B cell (primary cell): ENCODE data around the gene EEF1AKMT2. TPM values are rescaled to one million over a fixed set of nuclear protein-coding genes. Genes with fewer than 3 reads are reported as not detected.

ENCODE experiments used
- ATAC-seq: fragments of 200-7000 bp; cut with Tn5 transposase; one replicate; pipeline ENCODE4 v1.10.0; 2021; ENCODE audit warnings: low read depth, mild to moderate bottlenecking, moderate number of reproducible peaks, moderate library complexity
- CTCF ChIA-PET: fragments of 350-600 bp; sonication (Branson Sonifier 250); formaldehyde crosslinking; loops from one replicate; lab custom pipeline; 2021; ENCODE audit warnings: antibody characterized with exemption, inconsistent platforms; lab: Charles Lee
- POLR2A ChIA-PET: fragments of 350-600 bp; sonication (Branson Sonifier 250); formaldehyde crosslinking; loops from one replicate; lab custom pipeline; 2021; ENCODE audit warnings: antibody characterized with exemption; lab: Charles Lee
- DNase-seq: peaks from one replicate; pipeline ENCODE4 v3.0.0; 2013
- H2AFZ ChIP-seq: 2 replicates; pipeline ENCODE4 v1.6.1; 2012; ENCODE audit warnings: mild to moderate bottlenecking, low read depth, low read length; ENCODE audit not compliant: insufficient read depth, poor library complexity, severe bottlenecking
- H3K27ac ChIP-seq, 2 donors: 1 replicate in 1 of 2; 2 replicates in 1 of 2; pipeline ENCODE4 v1.5.1; 2012 to 2013; ENCODE audit warnings: low read length in 2 of 2, mild to moderate bottlenecking in 2 of 2, moderate library complexity in 1 of 2
- H3K27me3 ChIP-seq, 4 experiments: fragments of 200-600 bp in 1 of 4; sonication (generic) in 1 of 4; replicated peaks in 1 of 4; 1 replicate in 2 of 4; 2 replicates in 2 of 4; pipeline versions ENCODE4 v1.6.1 to v1.7.0; 2013 to 2016; ENCODE audit warnings: low read length in 3 of 4, mild to moderate bottlenecking in 2 of 4, mixed read lengths in 1 of 4, moderate library complexity in 1 of 4; ENCODE audit not compliant: insufficient read depth in 4 of 4, control insufficient read depth in 3 of 4; ENCODE audit errors: control extremely low read depth in 1 of 4
- H3K36me3 ChIP-seq, 2 experiments: replicated peaks in 1 of 2; 1 replicate in 1 of 2; 2 replicates in 1 of 2; pipeline versions ENCODE4 v1.6.1 to v1.7.1; 2013; ENCODE audit warnings: low read length in 1 of 2; ENCODE audit not compliant: insufficient read depth in 2 of 2, control insufficient read depth in 1 of 2; ENCODE audit errors: control extremely low read depth in 1 of 2, extremely low read depth in 1 of 2
- H3K4me1 ChIP-seq, 2 donors: fragments of 200-600 bp in 1 of 2; sonication (generic) in 1 of 2; 1 replicate in 1 of 2; 2 replicates in 1 of 2; pipeline versions ENCODE4 v1.5.1 to v1.6.1; 2013 to 2017; ENCODE audit warnings: low read length in 2 of 2; ENCODE audit not compliant: control insufficient read depth in 2 of 2, insufficient read depth in 2 of 2
- H3K4me2 ChIP-seq: replicated peaks from 2 replicates; pipeline ENCODE3; 2012; ENCODE audit warnings: mild to moderate bottlenecking, low read depth, low read length; ENCODE audit not compliant: poor library complexity, severe bottlenecking
- H3K4me3 ChIP-seq, 5 experiments: fragments of 200-600 bp in 1 of 5; sonication (generic) in 1 of 5; 1 replicate in 3 of 5; 2 replicates in 2 of 5; pipeline versions ENCODE4 v1.5.1 to v1.7.0; 2011 to 2016; ENCODE audit warnings: low read length in 4 of 5, mild to moderate bottlenecking in 4 of 5, low read depth in 2 of 5, control low read depth in 1 of 5, moderate library complexity in 1 of 5; ENCODE audit not compliant: insufficient read depth in 1 of 5; ENCODE audit errors: control extremely low read depth in 1 of 5, extremely low read depth in 1 of 5
- H3K79me2 ChIP-seq: fragments of 200-600 bp; sonication (generic); one replicate; pipeline ENCODE4 v1.6.0; 2016; ENCODE audit warnings: low read length; ENCODE audit not compliant: control insufficient read depth, insufficient read depth
- H3K9ac ChIP-seq: fragments of 200-600 bp; sonication (generic); 2 replicates; pipeline ENCODE4 v1.6.1; 2017; ENCODE audit warnings: mild to moderate bottlenecking, low read length, moderate library complexity
- H3K9me3 ChIP-seq, 3 donors: one replicate each; pipeline versions ENCODE4 v1.6.1 to v1.7.1; 2013; ENCODE audit warnings: low read length in 2 of 3; ENCODE audit not compliant: control insufficient read depth in 2 of 3, insufficient read depth in 1 of 3; ENCODE audit errors: control extremely low read depth in 1 of 3
- H4K20me1 ChIP-seq: 2 replicates; pipeline ENCODE4 v1.6.0; 2012; ENCODE audit warnings: mild to moderate bottlenecking, low read length; ENCODE audit not compliant: insufficient read depth, control insufficient read depth, poor library complexity, severe bottlenecking
- H3K27ac Mint-ChIP-seq: one replicate; pipeline ENCODE4 v1.8.0; 2021; ENCODE audit warnings: mixed read lengths
- H3K27me3 Mint-ChIP-seq: one replicate; pipeline ENCODE4 v1.8.0; 2021; ENCODE audit warnings: mixed read lengths
- H3K4me1 Mint-ChIP-seq: one replicate; pipeline ENCODE4 v1.8.0; 2021; ENCODE audit warnings: mixed read lengths
- H3K4me3 Mint-ChIP-seq: one replicate; pipeline ENCODE4 v1.8.0; 2021; ENCODE audit warnings: mixed read lengths
- H3K9me3 Mint-ChIP-seq: one replicate; pipeline ENCODE4 v1.8.0; 2022; ENCODE audit warnings: mixed read lengths; ENCODE audit not compliant: insufficient read depth
- EZH2 ChIP-seq: IDR thresholded peaks from 2 replicates; pipeline ENCODE4 v1.6.1; 2012; ENCODE audit warnings: borderline replicate concordance, low read depth, mild to moderate bottlenecking, moderate library complexity, low read length; ENCODE audit not compliant: insufficient read depth, poor library complexity, severe bottlenecking
- WGBS: methylation state at CpG from one replicate; pipeline ENCODE4 v1.1.5; 2013; ENCODE audit warnings: missing lambda C conversion rate; ENCODE audit not compliant: insufficient coverage; 5-methylcytosine and 5-hydroxymethylcytosine counted together
- intact Hi-C: fragments of 100-400 bp; cut with micrococcal nuclease; formaldehyde crosslinking; loops from one replicate; pipeline ENCODE4 v1.10.0; 2022
- polyA plus RNA-seq: library from polyadenylated mRNA; depleted of rRNA; stranded (reverse); fragments of >200 nt; gene quantifications from 2 replicates; pipeline ENCODE4 v1.2.3, GENCODE V29; 2012
- total RNA-seq, 2 donors: library from RNA; stranded (reverse); fragments of 120-200 nt in 1 of 2; gene quantifications; 1 replicate in 1 of 2; 2 replicates in 1 of 2; pipeline versions ENCODE4 v1.2.3 to v1.2.4, GENCODE V29; 2013 to 2022
- TF ChIP-seq, protein P1 (sequence below): fragments of 200-600 bp; IDR thresholded peaks from one replicate; pipeline ENCODE4 v1.8.0; 2022; ENCODE audit warnings: antibody characterized with exemption, mild to moderate bottlenecking

The EEF1AKMT2 gene
- total and polyA plus RNA-seq, 2 donors (not counting 1 experiment from before 2014, with no cell fraction given), result 8.8 to 15.0 TPM

DNA sequence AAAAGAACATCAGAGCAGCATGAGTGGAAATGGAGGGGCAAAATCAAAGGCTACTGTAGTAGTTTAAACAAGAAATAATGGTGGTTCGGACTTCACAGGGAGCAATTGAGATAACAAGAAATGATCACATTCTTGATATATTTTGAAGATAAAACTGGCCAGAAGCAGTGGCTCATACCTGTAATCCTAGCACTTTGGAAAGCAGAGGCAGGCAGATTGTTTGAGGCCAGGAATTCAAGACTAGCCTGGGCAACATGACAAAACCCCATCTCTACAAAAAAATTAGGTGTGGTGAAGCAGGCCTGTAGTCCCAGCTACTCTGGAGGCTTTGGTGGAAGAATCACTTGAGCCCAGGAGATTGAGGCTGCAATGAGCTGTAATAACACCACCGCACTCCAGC lies 22.9 kb downstream of the EEF1AKMT2 start:
- Histone ChIP-seq H3K27ac (no peak overlapping the region), H3K4me3 (no peak overlapping the region), H3K36me3 (peaks cover 0 to 25% of the 10 kb centered on the region in 2 experiments), H3K9ac (no peak overlapping the region), H3K79me2 (no peaks in the 10 kb centered on the region), H3K4me1 (no peaks in the 10 kb centered on the region), H3K4me2 (no peak overlapping the region), H2AFZ (no peak overlapping the region), H3K9me3 (no peaks in the 10 kb centered on the region), H4K20me1 (no peaks in the 10 kb centered on the region), H3K27me3 (no peaks in the 10 kb centered on the region)
- TF ChIP-seq EZH2, result no peak
- TF ChIP-seq, protein P1, sequence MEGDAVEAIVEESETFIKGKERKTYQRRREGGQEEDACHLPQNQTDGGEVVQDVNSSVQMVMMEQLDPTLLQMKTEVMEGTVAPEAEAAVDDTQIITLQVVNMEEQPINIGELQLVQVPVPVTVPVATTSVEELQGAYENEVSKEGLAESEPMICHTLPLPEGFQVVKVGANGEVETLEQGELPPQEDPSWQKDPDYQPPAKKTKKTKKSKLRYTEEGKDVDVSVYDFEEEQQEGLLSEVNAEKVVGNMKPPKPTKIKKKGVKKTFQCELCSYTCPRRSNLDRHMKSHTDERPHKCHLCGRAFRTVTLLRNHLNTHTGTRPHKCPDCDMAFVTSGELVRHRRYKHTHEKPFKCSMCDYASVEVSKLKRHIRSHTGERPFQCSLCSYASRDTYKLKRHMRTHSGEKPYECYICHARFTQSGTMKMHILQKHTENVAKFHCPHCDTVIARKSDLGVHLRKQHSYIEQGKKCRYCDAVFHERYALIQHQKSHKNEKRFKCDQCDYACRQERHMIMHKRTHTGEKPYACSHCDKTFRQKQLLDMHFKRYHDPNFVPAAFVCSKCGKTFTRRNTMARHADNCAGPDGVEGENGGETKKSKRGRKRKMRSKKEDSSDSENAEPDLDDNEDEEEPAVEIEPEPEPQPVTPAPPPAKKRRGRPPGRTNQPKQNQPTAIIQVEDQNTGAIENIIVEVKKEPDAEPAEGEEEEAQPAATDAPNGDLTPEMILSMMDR, result no peak
- Mint-ChIP-seq H3K27me3 (no peaks in the 10 kb centered on the region), H3K9me3 (no peaks in the 10 kb centered on the region), H3K4me1 (no peaks in the 10 kb centered on the region), H3K27ac (no peak overlapping the region), H3K4me3 (no peak overlapping the region)
- intact Hi-C loops, result no loop called here
- 100% methylated on average over 1 of the region's 2 CpGs for WGBS
- DNase-seq (no peak), ATAC-seq (no peak)
- ChIA-PET CTCF (no interaction called here), POLR2A (no interaction called here)

DNA sequence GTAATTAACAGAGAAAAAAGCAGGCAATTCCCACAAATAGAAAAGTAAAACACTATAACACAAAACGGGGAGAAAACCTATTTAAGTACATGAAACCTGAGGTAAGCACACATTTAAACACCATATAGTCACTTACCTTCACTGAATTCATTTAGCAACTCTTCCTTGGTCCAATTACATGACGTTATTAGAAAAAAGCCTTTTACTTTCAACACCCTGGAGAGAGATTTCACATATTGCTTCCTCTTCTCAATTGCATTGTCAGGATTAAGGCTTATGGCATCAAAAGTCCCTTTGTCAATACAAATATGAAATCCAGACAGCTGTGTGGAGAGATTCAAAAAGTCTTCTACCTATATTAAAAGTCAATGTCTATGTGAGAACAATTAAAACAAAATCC lies 26.4 kb downstream of the EEF1AKMT2 start:
- H4K20me1 ChIP-seq, result no peaks in the 10 kb centered on the region
- H3K27ac ChIP-seq, result no peak overlapping the region
- ChIA-PET CTCF (no interaction called here), POLR2A (interaction anchor here (0.6 kb wide), 1 partner anchor 1135 kb away, joined by 9 read pairs; no protein-coding TSS in a partner anchor)
- DNase-seq, result no peak
- H3K27me3 Mint-ChIP-seq, result no peaks in the 10 kb centered on the region
- no peak overlapping the region for H3K9ac ChIP-seq
- TF ChIP-seq, protein P1, result no peak
- no peak for TF ChIP-seq EZH2
- H2AFZ ChIP-seq, result no peak overlapping the region
- no peak overlapping the region for H3K27ac Mint-ChIP-seq
- no peaks in the 10 kb centered on the region for H3K9me3 ChIP-seq
- no peak for ATAC-seq
- no peaks in the 10 kb centered on the region for H3K4me1 ChIP-seq
- no peaks in the 10 kb centered on the region for H3K79me2 ChIP-seq
- no peaks in the 10 kb centered on the region for H3K4me1 Mint-ChIP-seq
- H3K9me3 Mint-ChIP-seq, result no peaks in the 10 kb centered on the region
- peaks cover 0 to 42% of the 10 kb centered on the region in 2 experiments for H3K36me3 ChIP-seq
- WGBS, result 86% methylated on average over 2 of the region's 2 CpGs
- no peaks in the 10 kb centered on the region for H3K27me3 ChIP-seq
- intact Hi-C loops, result no loop called here
- no peak overlapping the region for H3K4me3 ChIP-seq
- no peak overlapping the region for H3K4me3 Mint-ChIP-seq
- no peak overlapping the region for H3K4me2 ChIP-seq
